Measurements from ENCODE around the gene SLC17A1. TPM values are rescaled to one million over a fixed set of nuclear protein-coding genes. Genes with fewer than 3 reads are reported as not detected.

Gene SLC17A1
- total and polyA plus RNA-seq, 2 of the 4 experiments (the other 2 are of a cell fraction) = not detected

- no peak overlapping the region for H3K14ac ChIP-seq (replicated peaks; ENCODE audit: low read depth, low read length)
- H3K9me1 ChIP-seq (ENCODE audit: insufficient read depth, low read length) = no peaks in the 10 kb centered on the region
- no peak overlapping the region for H3K9ac ChIP-seq (ENCODE audit: low read depth, low read length)
- no peak overlapping the region for H4K5ac ChIP-seq (ENCODE audit: low read depth, low read length)
- H3K27ac ChIP-seq (ENCODE audit: insufficient read depth, low read length) = no peak overlapping the region
- no peak overlapping the region for H3K4me3 ChIP-seq (ENCODE audit: insufficient read depth, low read depth, low read length)
- no peak overlapping the region for H2AK5ac ChIP-seq (ENCODE audit: low read depth, low read length)
- BruUV-seq (replicated peaks) = no TSS peak
- intact Hi-C loops (cut with micrococcal nuclease) (no loop called here), in situ Hi-C loops (cut with MboI; ENCODE audit: low sequenced_read_pairs) (no loop called here), dilution Hi-C loops (cut with HindIII; ENCODE audit: low sequenced_read_pairs, unreplicated experiment) (no loop called here)
- no peak overlapping the region for H2BK120ac ChIP-seq (ENCODE audit: low read depth, low read length)
- no peak overlapping the region for H2BK15ac ChIP-seq (ENCODE audit: low read depth, low read length)
- TF ChIP-seq MAFK (IDR thresholded peaks at IDR 0.05; ENCODE audit: low read depth, low read length) = no peak
- TF ChIP-seq RCOR1 (IDR thresholded peaks at IDR 0.05; ENCODE audit: insufficient replicate concordance, low read length) = no peak
- no peak for TF ChIP-seq MXI1 (IDR thresholded peaks at IDR 0.05; ENCODE audit: borderline replicate concordance, low read depth, low read length)
- no peak for TF ChIP-seq CHD1 (IDR thresholded peaks at IDR 0.05; ENCODE audit: low read depth, low read length)
- TF ChIP-seq CEBPB (IDR thresholded peaks at IDR 0.05; ENCODE audit: low read depth, low read length) = no peak
- TF ChIP-seq RAD21 (IDR thresholded peaks at IDR 0.05; ENCODE audit: low read length) = no peak
- no peak for TF ChIP-seq RFX5 (IDR thresholded peaks at IDR 0.05; ENCODE audit: low read depth, low read length)
- no peak for TF ChIP-seq NFE2L2 (IDR thresholded peaks at IDR 0.05; ENCODE audit: low read depth, low read length)
- TF ChIP-seq BHLHE40 (IDR thresholded peaks at IDR 0.05; ENCODE audit: low read depth, low read length) = no peak
- TF ChIP-seq USF2 (IDR thresholded peaks at IDR 0.05; ENCODE audit: low read depth, low read length) = no peak
- H3K4ac ChIP-seq (ENCODE audit: low read depth, low read length) = no peak overlapping the region
- H4K8ac ChIP-seq (ENCODE audit: low read depth in 2 of 2, low read length in 2 of 2) = no peak overlapping the region
- WGBS, 2 experiments (ENCODE audit: extremely low coverage in 2 of 2, insufficient read length in 1 of 2) = no CpG with 5 or more reads among the region's 2 CpGs
- no peak overlapping the region for H3K23ac ChIP-seq (ENCODE audit: low read depth, low read length)
- no peaks in the 10 kb centered on the region for H3K36me3 ChIP-seq (ENCODE audit: control insufficient read depth, insufficient read depth, low read length)
- DNase-seq (no peak), ATAC-seq (ENCODE audit: low read depth) (no peak)
- no peak overlapping the region for H2AFZ ChIP-seq (replicated peaks; ENCODE audit: low read length, poor library complexity)
- no peaks in the 10 kb centered on the region for H3K4me1 ChIP-seq (ENCODE audit: control insufficient read depth, insufficient read depth, low read length)
- POLR2A ChIA-PET (ENCODE audit: unreplicated experiment) = no interaction called here
- no peak overlapping the region for H2BK20ac ChIP-seq (ENCODE audit: low read depth, low read length)
- H2BK5ac ChIP-seq (ENCODE audit: low read depth, low read length, poor library complexity, severe bottlenecking) = no peak overlapping the region
- H3K27me3 ChIP-seq (ENCODE audit: control insufficient read depth, insufficient read depth, low read length) = no peaks in the 10 kb centered on the region
- no peaks in the 10 kb centered on the region for H4K20me1 ChIP-seq (ENCODE audit: insufficient read depth, low read length)
- H3K9me3 ChIP-seq (ENCODE audit: control insufficient read depth, insufficient read depth, low read length) = no peaks in the 10 kb centered on the region
- H4K91ac ChIP-seq (ENCODE audit: insufficient read depth, low read depth, low read length) = no peak overlapping the region
- no peak overlapping the region for H2AK9ac ChIP-seq (replicated peaks; ENCODE audit: low read depth, low read length, poor library complexity)
- H3K4me2 ChIP-seq (ENCODE audit: low read depth, low read length) = no peak overlapping the region
- no peak overlapping the region for H3K56ac ChIP-seq (ENCODE audit: extremely low read depth, insufficient read depth, low read length)
- CTCF ChIA-PET = no interaction called here
- no peak overlapping the region for H3K18ac ChIP-seq (ENCODE audit: low read depth, low read length)
- no peaks in the 10 kb centered on the region for H3K79me1 ChIP-seq (ENCODE audit: low read depth in 1 of 2, low read length in 2 of 2)
Measured at GRCh38 chr6:25764611-25765010, 67.2 kb downstream of the SLC17A1 start.
